ENCODE results near the gene PPHLN1. TPM values are rescaled to one million over a fixed set of nuclear protein-coding genes. Genes with fewer than 3 reads are reported as not detected.

Gene PPHLN1
- total and polyA plus RNA-seq, 2 of the 8 experiments (the other 6 are each of a cell fraction or from before 2014, with no cell fraction given) = 34.3 to 71.6 TPM

DNA sequence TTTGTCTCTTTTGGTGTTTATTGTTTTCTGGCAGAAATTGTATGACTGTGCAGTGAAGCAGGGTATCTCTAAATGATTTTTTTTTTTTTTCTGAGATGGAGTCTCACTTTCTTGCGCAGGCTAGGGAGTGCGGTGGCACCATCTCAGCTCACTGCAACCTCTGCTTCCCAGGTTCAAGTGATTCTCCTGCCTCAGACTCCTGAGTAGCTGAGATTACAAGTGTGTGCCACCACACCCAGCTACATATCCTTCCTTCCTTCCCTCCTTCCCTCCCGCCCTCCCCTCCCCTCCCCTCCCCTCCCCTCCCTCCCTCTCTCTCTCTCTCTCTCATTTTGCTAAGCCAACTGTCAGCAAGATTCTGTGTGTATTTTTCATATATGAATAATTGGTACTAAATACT lies 94.4 kb downstream of the PPHLN1 start:
- no peak overlapping the region for H3K4me2 ChIP-seq (ENCODE audit: insufficient read depth in 1 of 2, low read depth in 2 of 2, low read length in 2 of 2)
- TF ChIP-seq SP2 (IDR thresholded peaks at IDR 0.05; ENCODE audit: low read length) (no peak), TCF12 (IDR thresholded peaks at IDR 0.05; ENCODE audit: low read depth, low read length) (no peak)

More for the DNA sequence above, 94.4 kb downstream of the PPHLN1 start:
- Histone ChIP-seq H3K4ac (replicated peaks; ENCODE audit: insufficient read length, low read depth, low read length) (no peak overlapping the region), H2BK5ac (ENCODE audit: low read depth, low read length) (no peak overlapping the region), H2BK12ac (ENCODE audit: low read depth, low read length) (no peak overlapping the region), H3K56ac (replicated peaks; ENCODE audit: insufficient read length, low read depth, low read length) (no peak overlapping the region), H2AFZ (ENCODE audit: low read length) (no peak overlapping the region), H3K9me3 (ENCODE audit: insufficient read depth in 2 of 2, low read depth in 1 of 2, low read length in 1 of 2) (no peaks in the 10 kb centered on the region), H3K79me2 (ENCODE audit: control insufficient read depth in 1 of 2, insufficient read depth in 2 of 2, low read length in 2 of 2) (0 out of 4 replicates have a peak, but pooled peaks cover 0 to 3% of the 10 kb centered on the region in 2 experiments), H3K79me1 (ENCODE audit: low read depth, low read length) (no peaks in the 10 kb centered on the region), H2BK15ac (ENCODE audit: low read length) (no peak overlapping the region), H4K8ac (ENCODE audit: extremely low read depth, insufficient read depth, low read length) (no peak overlapping the region), H3K23ac (ENCODE audit: insufficient read length) (no peak overlapping the region), H3K27me3 (replicated peaks in 1 of 4; ENCODE audit: control insufficient read depth in 3 of 4, extremely low read depth in 1 of 4, insufficient read depth in 3 of 4, low read length in 3 of 4) (no peaks in the 10 kb centered on the region), H4K20me1 (replicated peaks in 1 of 2; ENCODE audit: control insufficient read depth in 1 of 2, insufficient read depth in 2 of 2, low read length in 2 of 2) (no peaks in the 10 kb centered on the region), H3K23me2 (ENCODE audit: low read depth, low read length) (no peaks in the 10 kb centered on the region), H3K4me3 (ENCODE audit: extremely low read depth in 1 of 4, insufficient read depth in 2 of 4, low read depth in 3 of 4, low read length in 4 of 4) (no peak overlapping the region), H3K4me1 (replicated peaks in 1 of 4; ENCODE audit: control insufficient read depth in 3 of 4, insufficient read depth in 4 of 4, low read length in 3 of 4) (no peaks in the 10 kb centered on the region), H3K27ac (ENCODE audit: low read depth, low read length) (no peak overlapping the region), H2BK20ac (ENCODE audit: low read length) (no peak overlapping the region), H2AK5ac (ENCODE audit: low read depth, low read length) (no peak overlapping the region), H3K18ac (ENCODE audit: extremely low read depth, low read length) (no peak overlapping the region), H4K5ac (ENCODE audit: insufficient read length, low read depth, low read length) (no peak overlapping the region), H3K14ac (ENCODE audit: insufficient read length) (no peak overlapping the region), H2BK120ac (replicated peaks; ENCODE audit: low read depth, low read length) (no peak overlapping the region), H3K36me3 (ENCODE audit: control insufficient read depth in 2 of 4, insufficient read depth in 4 of 4, low read length in 3 of 4) (no peaks in the 10 kb centered on the region; a peak in 1 of 8 replicates), H4K91ac (replicated peaks; ENCODE audit: insufficient read length, low read length) (no peak overlapping the region), H3K9ac (replicated peaks in 1 of 4; ENCODE audit: extremely low read depth in 1 of 4, low read depth in 3 of 4, low read length in 3 of 4) (no peak overlapping the region)
- 100% methylated on average over 1 of the region's 3 CpGs; no CpG with 5 or more reads in 1 of the 2 experiments for WGBS, 2 experiments (ENCODE audit: extremely low coverage in 1 of 2, insufficient coverage in 1 of 2, insufficient read length in 1 of 2, insufficient replicate concordance in 2 of 2, low coverage in 1 of 2, low lambda C conversion rate in 2 of 2, missing lambda C conversion rate in 1 of 2)
- no peak for FAIRE-seq
- ChIA-PET CTCF (ENCODE audit: partially characterized antibody) (no interaction called here), POLR2A (ENCODE audit: partially characterized antibody) (no interaction called here)
- DNase-seq (ENCODE audit: low read depth in 1 of 2, low spot score in 2 of 2) = no peak

Data from H1 (cell line).